NCI-H460 (cell line): ENCODE measurements around the gene HOXA9. TPM values are rescaled to one million over a fixed set of nuclear protein-coding genes. Genes with fewer than 3 reads are reported as not detected.

Experiments used
- DNase-seq: peaks from one replicate; pipeline ENCODE4 v3.0.0-alpha.2; 2016; ENCODE audit warnings: low read depth; ENCODE audit errors: extremely low read depth
- total RNA-seq: library from RNA; depleted of rRNA; stranded (reverse); fragments of >200 nt; shearing (Covaris generic); gene quantifications from 2 replicates; pipeline ENCODE4 v1.2.3, GENCODE V29; 2014

HOXA9 gene
- total RNA-seq, 1 experiment from 2014 or later, result 7.8 TPM

DNA sequence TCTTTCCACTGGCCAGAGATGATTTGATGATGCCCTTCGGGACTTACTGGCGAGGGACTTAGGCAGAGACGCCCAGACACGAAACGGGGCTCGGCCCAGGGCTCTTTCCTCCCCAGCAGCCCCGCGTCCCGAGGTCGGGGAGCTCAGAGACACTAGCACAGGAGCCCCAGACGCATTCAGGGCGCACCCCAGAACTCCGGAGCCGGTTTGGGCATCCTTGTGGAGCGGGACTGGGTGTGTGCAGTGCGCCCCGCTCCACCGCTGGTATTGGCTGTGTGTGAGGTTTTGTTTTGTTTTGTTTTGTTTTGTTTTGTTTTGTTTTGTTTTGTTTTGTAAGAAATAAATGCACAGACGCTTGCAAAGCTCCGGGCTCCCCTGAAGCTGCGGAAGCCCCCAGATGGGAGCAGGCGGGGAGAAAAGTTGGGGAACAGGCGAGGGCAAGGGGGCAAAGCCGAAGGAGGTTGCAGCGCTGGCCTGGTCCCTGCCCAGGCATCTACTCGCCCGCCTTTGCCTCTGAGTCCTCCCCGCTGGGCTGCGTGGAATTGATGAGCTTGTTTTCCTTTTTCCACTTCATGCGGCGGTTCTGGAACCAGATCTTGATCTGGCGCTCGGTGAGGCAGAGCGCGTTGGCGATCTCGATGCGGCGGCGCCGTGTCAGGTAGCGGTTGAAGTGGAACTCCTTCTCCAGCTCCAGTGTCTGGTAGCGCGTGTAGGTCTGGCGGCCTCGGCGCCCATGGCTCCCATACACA is 20.0 kb downstream of the HOXA9 start:
- DNase-seq, result no peak

- DNase-seq, result no peak
Measured at GRCh38 chr7:27144781-27145164, 20.6 kb downstream of the HOXA9 start.

DNA sequence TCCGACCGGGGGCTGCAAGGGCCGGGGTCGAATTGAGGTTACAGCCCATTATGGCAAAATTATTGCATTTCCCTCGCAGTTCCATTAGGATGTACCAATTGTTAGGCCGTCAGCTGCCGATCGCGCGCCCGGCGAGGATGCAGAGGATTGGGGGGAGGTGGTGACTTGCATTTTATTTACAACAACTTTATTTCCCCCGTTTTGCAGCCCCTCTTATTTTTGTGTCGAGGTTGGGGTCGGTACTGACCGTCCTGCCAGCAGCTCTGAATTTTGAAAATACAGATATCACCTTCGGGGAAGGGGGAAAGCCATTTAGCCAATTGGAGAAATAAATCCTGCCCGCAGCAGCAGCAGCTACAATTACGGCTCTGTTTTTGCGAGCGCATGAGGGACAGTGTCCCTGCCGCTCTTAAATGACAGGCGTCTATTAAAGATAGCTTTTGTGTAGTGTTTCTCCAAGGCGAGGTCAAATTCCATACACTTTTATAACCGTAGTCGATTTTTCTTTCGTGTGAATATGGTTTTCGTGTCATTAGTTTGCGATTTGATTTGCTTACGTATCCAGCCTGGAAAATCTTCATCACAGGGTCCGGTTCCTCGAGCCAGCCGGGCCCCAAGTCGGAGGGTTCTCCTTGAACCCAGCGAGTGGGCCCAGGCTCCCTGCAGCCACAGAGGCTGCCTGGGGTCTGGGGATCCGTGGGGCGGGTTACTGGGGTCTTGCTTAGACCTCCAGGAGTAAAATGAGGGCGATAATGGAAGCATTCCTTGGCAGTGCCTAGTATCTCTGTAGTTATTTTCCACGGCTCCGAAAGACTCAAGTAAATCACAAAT is 21.2 kb downstream of the HOXA9 start:
- no peak for DNase-seq

DNA sequence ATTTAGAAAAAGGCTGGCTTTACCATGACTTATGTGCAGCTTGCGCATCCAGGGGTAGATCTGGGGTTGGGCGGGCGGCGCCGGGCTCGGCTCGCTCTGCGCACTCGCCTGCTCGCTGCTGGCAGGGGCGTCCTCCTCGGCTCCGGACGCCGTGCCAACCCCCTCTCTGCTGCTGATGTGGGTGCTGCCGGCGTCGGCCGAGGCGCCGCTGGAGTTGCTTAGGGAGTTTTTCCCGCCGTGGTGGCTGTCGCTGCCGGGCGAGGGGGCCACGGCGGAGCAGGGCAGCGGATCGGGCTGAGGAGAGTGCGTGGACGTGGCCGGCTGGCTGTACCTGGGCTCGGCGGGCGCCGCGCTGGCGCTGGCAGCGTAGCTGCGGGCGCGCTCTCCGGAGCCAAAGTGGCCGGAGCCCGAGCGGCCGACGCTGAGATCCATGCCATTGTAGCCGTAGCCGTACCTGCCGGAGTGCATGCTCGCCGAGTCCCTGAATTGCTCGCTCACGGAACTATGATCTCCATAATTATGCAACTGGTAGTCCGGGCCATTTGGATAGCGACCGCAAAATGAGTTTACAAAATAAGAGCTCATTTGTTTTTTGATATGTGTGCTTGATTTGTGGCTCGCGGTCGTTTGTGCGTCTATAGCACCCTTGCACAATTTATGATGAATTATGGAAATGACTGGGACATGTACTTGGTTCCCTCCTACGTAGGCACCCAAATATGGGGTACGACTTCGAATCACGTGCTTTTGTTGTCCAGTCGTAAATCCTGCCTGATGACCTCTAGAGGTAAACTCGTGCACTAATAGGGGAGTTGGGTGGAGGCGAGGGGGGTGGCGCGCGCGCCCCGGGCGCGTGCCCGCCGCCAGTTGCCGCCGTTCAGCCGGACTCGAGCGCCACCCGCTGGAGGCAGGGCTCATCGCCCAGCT is 22.1 kb downstream of the HOXA9 start, which contains the start of gene HOXA5:
Gene HOXA5, minus strand, starts transcription at position 659 of the 927 bp plus-strand sequence. Its CDS starts 74 bp downstream, at position 585.
- no peak for DNase-seq

DNA sequence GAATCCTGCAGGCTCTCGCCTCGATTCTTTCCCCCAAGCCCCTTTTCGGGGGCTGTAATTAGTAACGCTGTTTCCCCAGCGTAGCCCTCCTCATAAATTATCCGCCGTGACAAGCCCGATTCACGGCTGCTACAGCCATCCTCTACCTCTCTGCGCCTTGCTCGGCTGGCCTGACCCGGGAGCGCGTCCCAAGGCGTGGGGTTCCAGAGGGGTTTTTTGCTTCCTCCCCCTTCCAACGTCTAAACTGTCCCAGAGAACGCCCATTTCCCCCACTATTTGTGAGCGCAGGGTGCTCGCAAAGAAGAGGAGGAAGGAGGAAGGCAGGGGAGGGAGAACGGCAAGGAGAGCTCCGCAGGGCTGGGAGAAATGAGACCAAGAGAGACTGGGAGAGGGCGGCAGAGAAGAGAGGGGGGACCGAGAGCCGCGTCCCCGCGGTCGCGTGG is 22.7 kb downstream of the HOXA9 start:
- DNase-seq, result no peak

GRCh38 chr7:27141923-27142579 is 23.3 kb downstream of the HOXA9 start:
- DNase-seq, result no peak

GRCh38 chr7:27141137-27141922 is 24.0 kb downstream of the HOXA9 start:
- DNase-seq, result no peak

DNA sequence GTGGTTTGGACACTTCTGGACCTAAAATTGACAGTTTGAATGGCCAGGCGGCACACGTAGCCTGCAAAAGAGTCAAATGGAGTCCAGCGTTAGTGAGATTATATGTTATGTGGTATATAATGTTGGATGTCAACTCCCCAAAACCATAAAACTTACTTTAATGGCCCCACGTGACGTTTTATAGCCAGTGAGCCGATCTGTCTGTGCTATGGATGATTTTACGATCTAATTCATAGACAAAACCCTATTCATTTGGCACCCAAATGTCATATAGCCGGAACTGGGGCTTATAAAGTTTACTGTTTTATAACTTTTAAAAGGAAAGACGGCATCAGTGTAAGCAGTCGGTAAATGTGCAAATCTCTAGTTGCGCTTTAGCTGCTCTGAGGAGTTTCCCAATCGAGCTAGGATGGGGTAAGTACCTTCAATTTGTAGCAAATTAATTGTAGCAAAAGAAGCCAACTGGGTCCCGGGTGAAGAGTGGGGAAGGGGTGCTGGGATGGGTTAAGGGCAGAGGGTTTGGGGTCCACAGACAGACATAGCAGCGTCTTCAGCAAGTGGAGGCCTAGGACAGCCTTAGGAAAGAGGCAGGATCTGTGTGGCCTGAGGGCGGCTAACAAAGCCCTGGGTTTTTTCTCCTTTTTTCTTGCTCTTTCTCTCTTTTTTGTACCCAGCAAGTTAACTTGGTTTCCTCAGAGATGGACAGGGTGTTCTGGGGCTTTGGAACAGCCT is 25.0 kb downstream of the HOXA9 start:
- no peak for DNase-seq

DNA sequence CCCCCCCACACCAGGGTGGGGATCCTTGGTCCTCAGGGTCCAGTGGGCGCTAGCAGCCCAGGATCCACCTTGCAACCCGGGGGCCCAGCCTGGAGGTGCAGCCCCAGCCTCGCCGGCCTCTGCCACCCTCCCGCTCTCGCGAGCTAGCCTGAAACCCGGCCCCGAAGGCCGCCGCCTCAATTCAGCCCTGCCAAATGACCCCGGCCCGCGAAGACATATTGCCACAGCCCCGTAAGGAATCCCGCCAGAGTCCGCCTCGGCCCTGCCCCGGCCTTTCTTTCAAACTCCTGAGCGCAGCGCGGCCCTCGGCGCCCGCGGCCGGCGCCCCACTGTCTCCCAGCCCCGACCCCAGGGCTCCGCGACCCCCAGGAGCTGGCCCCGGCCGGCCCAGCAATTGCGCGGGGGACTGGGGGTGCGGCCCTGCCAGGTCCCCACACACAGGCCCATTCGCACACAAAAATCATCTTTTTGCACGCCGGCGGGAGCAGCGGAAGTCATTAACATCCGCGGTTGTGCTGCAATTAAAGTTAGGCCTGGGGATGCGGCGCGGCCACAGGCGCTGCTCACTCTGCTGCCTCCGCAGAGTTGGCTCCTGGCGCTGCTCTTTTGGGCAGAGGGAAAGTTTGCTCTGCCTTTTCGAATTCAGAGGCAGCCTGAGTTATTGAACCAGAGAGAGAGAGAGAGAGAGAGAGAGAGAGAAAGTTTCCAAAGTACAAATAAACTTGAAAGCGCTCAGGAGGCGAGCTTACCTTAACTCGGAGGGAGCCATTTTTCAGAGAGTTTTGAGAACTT is 25.8 kb downstream of the HOXA9 start:
- DNase-seq, result no peak

- no peak for DNase-seq
Measured at GRCh38 chr7:27138985-27139333, 26.4 kb downstream of the HOXA9 start.

GRCh38 chr7:27138472-27138871 is 26.9 kb downstream of the HOXA9 start:
- no peak for DNase-seq

DNA sequence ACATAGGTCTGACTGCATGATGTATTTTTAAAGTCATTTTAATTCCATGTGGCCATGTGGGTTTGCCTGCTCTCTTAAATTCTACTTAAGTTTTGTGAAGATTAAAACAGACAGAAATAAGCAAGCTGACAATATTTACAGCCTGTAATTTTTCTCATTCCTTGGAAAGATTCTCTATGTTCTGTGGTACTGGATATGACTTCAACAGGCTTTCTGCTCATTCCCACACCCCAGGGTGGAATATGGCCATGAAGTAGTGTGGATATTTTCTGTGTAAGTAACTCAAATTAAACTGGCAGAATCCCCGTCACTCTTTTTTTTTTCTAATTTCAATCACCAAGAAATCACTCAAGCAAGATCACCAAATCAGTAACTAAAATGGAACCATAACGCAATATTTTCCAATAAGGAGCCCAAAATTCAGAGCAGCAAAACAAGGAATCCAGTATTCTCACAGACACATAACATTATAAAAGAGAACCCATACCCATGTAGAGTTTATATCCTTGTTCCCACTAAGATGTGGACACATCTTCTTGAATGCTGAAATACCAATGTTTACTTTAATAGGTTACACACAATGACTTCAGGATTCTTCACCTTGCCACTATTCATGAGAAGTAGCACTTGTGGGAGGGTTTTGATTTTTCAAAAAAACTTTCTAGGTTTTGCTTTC is 27.6 kb downstream of the HOXA9 start:
- no peak for DNase-seq

DNA sequence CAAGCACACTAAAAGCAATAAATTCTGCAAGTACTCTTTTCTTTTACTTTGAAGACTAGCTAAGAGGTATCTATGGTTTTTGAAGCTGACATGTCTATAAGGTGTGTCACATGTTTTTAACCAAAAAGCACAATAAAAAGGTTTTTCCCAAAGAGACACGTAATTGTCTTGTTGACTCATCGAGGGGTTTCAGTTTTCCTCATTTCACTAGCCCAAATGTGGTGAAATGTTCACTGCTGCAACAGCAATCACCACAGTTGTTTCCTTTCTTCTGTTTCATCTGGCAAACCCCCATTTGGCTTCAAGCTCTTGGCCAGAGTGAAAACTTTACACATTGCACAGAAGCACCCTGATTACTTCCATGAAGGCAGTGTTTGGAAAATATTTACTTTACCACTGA is 30.9 kb downstream of the HOXA9 start:
- no peak for DNase-seq

DNA sequence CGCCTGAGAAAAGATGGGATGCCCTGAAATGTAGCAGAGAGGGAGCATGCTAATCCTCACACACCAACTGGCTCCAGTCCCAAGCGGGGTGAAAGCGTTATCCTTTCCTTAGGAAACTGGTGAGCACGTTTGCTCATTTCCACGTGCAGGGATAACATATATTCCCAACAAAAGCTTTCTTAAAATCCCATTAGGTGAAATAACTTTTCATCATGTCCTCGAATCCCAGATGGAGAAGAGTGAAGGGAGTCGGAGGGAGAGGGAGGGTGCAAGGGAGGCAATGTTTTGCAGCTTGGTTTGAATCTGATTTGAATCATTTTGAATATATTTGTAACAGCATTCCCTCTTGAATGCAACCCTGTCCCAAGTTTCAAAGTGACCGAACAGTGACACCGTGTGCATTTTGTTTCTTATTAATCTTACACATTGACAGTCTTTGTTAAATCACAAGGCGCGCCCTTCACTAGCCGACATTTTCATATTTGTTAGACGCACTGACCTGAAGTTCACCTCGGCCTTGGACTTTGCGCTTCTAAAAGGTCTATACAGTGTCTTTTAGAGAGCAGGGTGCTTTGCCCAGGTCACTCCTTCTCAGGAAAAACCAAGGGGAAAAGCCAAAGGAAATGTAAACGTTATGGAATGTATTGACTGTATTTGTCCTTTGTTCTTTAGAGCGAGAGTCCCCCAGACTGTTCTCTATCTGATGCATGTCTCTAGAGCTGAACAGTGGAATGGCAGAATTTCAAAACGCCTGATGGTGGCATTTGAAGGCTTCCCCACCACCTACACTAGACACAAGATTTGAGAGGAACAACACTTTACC is 31.7 kb downstream of the HOXA9 start:
- no peak for DNase-seq

DNA sequence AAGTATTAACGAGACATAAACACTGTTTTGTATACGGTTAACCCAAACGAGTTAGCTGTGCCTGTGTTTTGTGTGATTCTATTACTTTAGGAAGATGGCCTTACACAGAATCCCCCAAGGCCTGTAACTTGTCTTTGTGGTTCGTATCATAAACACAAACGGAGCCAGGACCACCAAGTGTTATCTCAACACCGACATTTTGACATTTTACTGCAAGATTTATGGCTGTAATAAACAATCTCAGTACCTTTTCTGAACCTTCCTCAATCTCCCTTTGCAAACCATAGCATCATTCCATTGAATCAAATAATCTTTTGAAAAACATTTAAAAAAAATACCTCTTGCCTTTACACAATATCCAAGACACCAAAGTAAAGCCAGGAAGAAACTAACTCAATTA is 32.4 kb downstream of the HOXA9 start:
- DNase-seq, result no peak

DNA sequence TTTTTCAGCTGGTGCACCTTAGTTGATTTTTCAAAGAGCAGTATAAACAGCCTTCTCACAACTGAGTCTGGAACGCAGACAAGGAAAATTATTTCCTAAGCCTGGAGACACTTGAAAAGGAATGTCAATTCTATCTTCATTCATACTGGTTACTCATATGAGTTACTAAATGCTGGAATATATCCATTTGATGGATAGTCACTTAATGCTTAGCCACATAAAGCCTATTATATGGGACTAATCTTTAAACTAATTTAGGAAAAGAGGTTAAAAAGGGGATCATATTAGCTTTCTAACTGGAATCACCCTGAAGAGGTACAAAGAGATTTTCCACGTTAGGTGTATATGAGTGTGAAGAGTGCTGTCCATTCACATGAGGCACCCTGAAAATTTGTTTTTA is 33.1 kb downstream of the HOXA9 start:
- no peak for DNase-seq

DNA sequence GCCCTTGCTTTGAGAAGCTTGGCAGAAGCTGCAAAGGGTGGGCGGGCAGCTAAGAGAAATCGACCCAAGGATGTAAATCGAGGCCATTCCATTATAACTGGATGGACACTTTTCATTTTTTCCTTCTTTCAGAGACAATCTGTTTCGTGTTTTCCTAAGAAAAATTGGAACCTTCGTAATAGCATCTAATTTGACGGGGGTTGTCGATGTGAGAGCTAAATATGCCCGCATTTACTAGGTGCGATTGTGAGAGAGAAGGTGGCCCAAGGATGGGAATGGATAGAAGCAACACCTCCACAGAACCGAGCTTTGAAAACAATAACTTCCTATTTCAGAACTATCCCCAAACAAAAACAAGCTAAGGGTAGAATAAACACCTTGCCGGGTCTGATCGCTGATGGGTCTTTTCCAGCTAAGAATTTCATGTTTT is 33.9 kb downstream of the HOXA9 start:
- DNase-seq, result no peak
